GM21528 (cell line): ENCODE results near the gene STARD9.
"Not testable (repeated sequence)": the region's sequence is repeated elsewhere in the genome, so short reads cannot be mapped to it uniquely, and the experiment has no call there.

Experiments used
- ATAC-seq: cut with Tn5 transposase; IDR thresholded peaks from one replicate; pipeline ENCODE4 v1.9.1; 2021; ENCODE audit warnings: mild to moderate bottlenecking, moderate library complexity; ENCODE audit not compliant: unreplicated experiment, low FRiP score

Gene STARD9

DNA sequence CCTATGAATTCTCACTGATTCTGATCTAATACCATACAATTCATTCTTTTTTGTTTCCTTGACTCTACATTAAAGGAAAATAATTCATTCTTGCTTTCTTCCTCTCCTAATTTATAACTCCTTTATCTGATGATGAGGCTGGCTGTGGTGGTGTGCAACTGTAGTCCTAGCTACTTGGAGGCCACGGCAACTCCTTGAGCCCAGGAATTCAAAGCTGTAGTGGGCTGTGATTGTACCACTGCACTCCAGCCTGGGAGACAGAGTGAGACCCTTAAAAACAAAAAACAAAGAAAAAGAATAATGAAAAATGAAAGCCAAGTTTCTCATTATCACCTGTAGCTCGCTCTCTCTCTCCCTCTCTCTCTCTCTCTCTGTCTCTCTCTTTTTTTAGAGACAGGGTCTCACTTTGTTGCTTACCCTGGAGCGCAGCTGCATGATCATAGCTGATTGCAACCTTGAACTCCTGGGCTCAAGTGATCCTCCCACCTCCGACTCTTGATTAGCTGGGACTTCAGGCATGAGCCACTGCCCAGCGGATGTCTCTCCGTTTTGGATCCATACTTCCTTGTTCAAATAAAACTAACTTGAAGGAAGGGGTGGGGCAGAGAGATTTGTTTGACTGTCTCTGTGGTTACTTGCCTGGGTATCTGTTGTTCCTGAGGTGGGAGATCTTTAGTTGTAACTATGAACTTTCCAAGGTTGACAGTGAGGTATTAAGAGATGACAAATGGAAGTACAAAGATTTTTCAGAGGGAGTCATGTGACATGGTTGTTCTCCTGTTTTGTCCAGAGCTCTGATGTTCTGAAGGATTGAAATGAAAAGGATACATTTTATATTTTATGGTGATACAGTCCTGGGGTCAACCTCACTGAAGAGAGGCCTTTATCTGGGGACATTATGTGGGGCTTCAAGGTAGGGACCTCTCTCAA lies 46.9 kb downstream of the STARD9 start:
- ATAC-seq: no peak

- no peak for ATAC-seq
Measured at GRCh38 chr15:42623951-42624350, 48.5 kb downstream of the STARD9 start.

DNA sequence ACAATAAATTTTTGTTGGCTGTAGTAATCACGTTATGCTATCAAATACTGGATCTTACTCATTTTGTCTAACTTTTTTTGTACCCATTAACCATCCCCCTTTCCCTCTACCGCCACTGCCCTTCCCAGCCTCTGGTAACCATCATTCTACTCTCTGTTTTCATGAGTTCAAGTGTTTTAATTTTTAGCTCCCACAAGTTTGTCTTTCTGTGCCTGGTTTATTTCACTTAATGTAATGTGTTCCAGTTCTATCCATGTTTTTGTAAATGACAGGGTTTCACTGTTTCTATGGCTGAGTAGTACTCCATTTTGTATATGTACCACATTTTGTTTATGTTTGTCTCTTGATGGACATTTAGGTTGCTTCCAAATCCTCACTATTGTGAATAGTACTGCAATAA lies 52.1 kb downstream of the STARD9 start:
- no peak for ATAC-seq

DNA sequence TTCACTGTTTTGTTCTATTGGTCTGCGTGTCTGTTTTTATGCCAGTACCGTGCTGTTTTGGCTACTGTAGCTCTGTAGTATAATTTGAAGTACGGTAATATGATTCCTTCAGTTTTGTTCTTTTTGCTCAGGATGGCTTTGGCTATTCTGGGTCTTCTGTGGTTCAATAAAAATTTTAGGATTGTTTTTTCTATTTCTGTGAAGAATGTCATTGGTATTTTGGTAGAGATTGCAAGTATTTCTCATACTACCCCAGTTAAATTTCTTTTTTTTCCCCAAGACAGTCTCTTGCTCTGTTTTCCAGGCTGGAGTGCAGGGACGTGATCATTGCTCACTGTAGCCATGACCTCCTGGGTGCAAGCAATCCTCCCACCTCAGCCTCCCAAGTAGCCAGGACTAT lies 53.4 kb downstream of the STARD9 start:
- no peak for ATAC-seq

- ATAC-seq: no peak
Measured at GRCh38 chr15:42632105-42632675, 56.8 kb downstream of the STARD9 start.

DNA sequence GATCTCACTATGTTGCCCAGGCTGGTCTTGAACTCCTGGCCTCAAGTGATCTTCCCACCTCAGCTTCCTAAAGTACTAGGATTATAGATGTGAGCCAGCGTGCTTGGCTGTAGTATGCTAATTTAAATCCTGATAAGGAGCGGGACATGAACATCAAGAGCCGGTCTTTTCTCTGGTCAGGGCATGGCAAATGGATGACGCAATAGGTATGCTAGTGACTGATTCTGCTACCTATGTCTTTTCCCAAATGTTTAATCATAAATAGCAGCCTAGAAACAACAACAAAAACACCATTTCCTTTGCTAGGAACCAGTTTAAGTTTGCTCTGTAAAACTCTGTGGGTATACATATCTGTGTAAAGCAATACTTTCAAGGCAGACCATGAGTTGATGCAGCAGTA lies 64.7 kb downstream of the STARD9 start:
- no peak for ATAC-seq

DNA sequence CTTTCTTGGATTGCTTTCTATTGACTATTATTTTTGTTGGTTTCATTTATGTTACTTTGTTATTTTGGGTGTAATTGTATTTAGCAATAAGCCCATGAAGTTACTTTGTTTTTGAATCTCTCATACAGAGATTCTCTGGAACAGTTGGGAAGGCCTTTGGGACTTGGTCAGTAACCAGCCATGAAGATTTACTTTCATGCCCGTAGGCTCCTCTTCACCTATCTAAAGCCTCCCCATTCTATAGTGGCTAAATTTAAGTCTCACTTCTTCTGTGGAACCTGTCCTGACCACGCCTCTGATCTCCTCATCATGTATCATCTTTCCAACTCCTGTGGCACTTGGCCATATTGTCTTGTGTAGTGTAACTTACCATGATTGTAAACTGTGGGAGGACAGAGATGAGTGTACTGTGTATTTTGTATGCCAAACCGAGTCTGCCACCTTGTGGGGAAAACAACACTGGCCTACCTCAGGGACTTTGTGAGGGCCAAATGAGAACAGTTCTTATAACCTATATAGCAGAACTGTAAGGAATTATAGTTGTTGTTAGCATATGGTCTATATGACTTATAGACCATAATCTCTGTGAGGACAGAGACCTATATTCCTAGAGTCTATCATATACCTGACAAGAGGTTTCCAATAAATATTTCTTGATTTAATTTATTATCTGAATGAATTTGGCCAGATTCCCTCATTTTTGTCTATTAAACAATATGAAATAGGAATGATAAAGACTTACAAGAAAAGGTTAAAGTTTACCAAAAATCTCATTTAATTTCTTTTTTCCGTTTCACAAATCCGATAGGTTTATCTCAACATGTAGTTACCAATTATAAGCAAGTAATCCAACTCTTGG lies 75.0 kb downstream of the STARD9 start:
- ATAC-seq: peak; percentile 57

GRCh38 chr15:42665827-42666226 lies 90.4 kb downstream of the STARD9 start:
- ATAC-seq: no peak

GRCh38 chr15:42667855-42668254 lies 92.4 kb downstream of the STARD9 start:
- no peak for ATAC-seq

DNA sequence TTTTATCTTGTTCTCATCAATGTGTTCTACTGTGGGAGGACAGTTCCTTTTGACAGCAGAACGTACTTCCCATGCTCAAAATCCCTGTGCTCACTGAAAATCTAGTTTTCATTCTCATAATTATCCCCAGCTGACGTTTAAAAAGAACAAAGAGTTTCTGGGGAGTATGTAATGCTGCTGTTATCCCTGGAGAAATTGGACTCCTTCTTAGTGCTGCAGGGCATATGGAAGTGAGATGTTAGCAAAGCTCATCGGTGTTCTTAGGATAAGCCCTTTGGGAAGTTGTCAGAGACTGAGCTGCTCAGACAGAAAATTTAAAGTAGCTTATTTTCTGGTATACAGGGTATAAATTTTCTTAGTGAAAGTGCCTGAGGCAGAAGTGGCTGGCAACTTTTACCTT lies 95.0 kb downstream of the STARD9 start:
- ATAC-seq: no peak

- ATAC-seq: no peak
Measured at GRCh38 chr15:42672444-42672843, 97.0 kb downstream of the STARD9 start.

DNA sequence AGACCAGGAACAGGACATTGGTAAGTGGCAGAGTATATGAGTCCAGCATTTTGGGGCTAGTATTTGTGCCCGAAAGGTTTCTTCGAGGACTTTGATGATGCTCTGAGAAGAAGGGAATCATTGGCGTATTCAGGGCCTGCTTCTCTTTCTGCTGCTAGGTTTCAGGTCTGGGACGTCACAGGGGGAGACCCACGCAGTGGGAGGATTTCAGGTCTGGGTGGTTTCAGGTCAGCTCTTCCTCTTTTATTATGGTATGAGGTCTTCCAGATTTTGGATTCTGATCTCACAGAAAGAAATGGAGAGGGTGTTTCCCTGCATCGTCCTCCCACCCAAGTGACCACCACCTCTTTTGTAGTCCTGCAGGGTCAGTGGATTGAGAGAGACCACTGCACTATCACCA lies 99.1 kb downstream of the STARD9 start:
- no peak for ATAC-seq

- no peak for ATAC-seq
Measured at GRCh38 chr15:42675021-42675420, 99.6 kb downstream of the STARD9 start.

DNA sequence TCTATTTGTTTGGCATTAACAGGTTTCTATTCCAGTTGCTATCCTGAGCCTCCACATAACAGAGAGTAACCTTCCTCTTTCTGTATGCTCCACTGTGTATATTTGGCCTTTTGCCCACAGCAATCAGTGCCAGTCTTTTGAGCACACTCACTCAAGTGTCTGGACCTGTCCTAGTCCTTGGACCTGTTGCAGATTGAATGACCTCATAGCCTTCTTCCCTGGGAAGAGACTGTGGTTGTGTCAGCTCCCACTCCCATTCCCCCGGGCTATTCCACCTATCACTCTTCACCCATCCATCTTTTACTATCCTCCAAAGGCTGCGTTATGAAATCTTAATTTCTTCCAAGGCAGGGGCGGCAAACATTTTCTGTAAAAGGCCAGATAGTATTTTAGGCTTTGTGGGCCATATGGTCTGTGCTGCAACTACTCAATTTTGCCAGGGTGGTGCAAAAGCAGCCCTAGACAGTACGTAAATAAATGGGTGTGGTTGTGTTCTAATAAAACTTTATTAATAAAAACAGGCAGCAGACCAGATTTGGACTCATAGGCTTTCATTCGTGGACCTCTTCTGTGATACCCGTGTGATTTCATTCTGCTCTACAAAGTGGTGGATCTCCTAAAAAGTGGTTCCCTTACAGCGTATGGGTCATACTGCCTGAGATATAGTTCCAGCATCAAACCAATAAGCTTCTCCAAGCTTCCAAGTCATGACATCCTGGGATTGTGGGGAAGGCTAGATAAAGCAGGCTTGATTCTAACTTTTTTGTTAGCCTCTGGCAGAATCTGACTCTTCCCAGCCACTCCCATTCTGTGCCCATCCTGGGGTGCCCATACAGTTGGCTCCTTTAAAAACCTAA lies 104.1 kb downstream of the STARD9 start:
- ATAC-seq: no peak

- ATAC-seq: not testable (repeated sequence)
Measured at GRCh38 chr15:42680142-42680482, 104.7 kb downstream of the STARD9 start.

- ATAC-seq: no peak
Measured at GRCh38 chr15:42681119-42681518, 105.7 kb downstream of the STARD9 start.

DNA sequence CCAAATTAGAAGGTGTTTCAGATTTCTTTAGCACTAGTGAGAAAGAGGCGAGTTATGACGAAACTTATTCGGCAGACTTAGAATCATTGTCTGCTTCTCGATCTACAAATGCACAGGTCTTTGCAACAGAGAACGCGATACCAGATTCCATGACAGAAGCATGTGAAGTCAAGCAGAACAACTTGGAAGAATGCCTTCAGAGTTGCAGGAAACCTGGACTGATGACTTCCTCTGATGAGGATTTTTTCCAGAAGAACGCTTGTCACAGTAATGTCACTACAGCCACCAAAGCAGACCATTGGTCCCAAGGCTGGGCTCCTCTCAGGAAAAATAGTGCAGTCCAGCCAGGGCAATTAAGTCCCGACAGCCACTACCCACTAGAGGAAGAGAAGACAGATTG lies 110.9 kb downstream of the STARD9 start:
- ATAC-seq: no peak

DNA sequence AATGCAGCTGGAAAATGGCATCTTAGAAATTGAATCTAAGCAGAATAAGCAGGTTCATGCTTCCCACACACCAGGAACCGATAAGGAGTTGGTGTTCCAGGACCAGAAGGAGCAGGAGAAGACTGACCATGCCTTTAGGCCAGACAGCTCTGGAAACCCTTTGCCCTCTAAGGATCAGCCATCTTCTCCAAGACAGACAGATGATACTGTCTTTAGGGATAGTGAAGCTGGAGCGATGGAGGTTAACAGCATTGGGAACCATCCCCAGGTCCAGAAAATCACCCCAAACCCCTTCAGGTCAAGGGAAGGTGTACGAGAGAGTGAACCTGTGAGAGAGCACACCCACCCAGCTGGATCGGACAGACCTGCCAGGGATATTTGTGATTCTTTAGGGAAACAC lies 112.3 kb downstream of the STARD9 start:
- ATAC-seq: no peak

DNA sequence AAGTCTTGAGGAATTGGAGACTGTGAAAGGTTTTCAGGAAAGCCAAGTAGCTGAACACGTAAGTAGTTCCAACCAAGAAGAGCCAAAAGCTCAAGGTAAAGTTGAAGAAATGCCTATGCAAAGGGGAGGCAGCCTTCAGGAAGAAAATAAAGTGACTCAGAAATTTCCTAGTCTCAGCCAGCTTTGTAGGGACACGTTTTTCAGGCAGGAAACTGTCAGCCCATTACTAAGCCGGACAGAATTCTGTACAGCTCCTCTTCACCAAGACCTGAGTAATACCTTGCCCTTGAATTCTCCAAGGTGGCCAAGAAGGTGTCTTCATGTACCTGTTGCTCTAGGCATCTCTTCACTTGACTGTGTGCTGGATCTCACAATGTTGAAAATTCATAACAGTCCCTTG lies 112.9 kb downstream of the STARD9 start:
- no peak for ATAC-seq

- no peak for ATAC-seq
Measured at GRCh38 chr15:42691308-42691707, 115.9 kb downstream of the STARD9 start.
